PC-3 (cell line): ENCODE data around the gene LYVE1.

Source experiments
- EZH2 ChIP-seq: fragments of 300-600 bp; sonication (generic); IDR thresholded peaks from one replicate; pipeline ENCODE4 v1.6.1; 2017; ENCODE audit warnings: antibody characterized with exemption, mild to moderate bottlenecking, low read length; ENCODE audit not compliant: unreplicated experiment
- EZH2phosphoT487 ChIP-seq: fragments of 300-600 bp; sonication (generic); IDR thresholded peaks from 2 replicates; pipeline ENCODE4 v1.6.1; 2018; ENCODE audit warnings: mild to moderate bottlenecking, antibody characterized with exemption, low read length, borderline replicate concordance
- TF ChIP-seq, protein P1 (sequence below): fragments of 300-600 bp; sonication (generic); conservative IDR thresholded peaks from 2 replicates; pipeline ENCODE4 v1.5.1; 2017; ENCODE audit warnings: antibody characterized with exemption, low read depth, mild to moderate bottlenecking, low read length

DNA sequence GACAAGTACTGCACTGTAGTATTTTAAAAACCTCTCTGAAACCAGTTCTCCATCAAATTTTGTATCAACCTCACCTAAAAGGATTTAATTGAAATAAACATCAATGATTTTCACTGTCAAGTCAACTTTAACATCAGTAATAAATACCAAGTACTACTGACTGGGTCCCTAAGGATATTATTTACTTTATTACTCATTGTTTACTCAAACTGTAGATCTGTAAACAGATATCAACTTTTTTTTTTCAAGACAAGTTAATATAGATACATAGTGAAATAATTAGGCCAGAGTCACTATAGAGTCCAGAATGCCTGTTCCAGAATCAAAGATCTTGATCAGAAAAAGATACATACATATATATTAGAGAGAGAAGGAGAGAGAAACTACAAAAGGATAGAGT is 29.1 kb downstream of the LYVE1 start:
- no peak for TF ChIP-seq EZH2
- TF ChIP-seq, protein P1, sequence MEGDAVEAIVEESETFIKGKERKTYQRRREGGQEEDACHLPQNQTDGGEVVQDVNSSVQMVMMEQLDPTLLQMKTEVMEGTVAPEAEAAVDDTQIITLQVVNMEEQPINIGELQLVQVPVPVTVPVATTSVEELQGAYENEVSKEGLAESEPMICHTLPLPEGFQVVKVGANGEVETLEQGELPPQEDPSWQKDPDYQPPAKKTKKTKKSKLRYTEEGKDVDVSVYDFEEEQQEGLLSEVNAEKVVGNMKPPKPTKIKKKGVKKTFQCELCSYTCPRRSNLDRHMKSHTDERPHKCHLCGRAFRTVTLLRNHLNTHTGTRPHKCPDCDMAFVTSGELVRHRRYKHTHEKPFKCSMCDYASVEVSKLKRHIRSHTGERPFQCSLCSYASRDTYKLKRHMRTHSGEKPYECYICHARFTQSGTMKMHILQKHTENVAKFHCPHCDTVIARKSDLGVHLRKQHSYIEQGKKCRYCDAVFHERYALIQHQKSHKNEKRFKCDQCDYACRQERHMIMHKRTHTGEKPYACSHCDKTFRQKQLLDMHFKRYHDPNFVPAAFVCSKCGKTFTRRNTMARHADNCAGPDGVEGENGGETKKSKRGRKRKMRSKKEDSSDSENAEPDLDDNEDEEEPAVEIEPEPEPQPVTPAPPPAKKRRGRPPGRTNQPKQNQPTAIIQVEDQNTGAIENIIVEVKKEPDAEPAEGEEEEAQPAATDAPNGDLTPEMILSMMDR: no peak
- no peak for TF ChIP-seq EZH2phosphoT487
